GM21515 (cell line): ENCODE results near the gene KLK15.
A peak's percentile ranks its signal among the peaks of the same experiment; 100 is the strongest.
"Not testable (repeated sequence)": the region's sequence is repeated elsewhere in the genome, so short reads cannot be mapped to it uniquely, and the experiment has no call there.

Experiments
- ATAC-seq: cut with Tn5 transposase; IDR thresholded peaks from one replicate; pipeline ENCODE4 v1.9.1; 2021; ENCODE audit not compliant: unreplicated experiment

KLK15 gene

DNA sequence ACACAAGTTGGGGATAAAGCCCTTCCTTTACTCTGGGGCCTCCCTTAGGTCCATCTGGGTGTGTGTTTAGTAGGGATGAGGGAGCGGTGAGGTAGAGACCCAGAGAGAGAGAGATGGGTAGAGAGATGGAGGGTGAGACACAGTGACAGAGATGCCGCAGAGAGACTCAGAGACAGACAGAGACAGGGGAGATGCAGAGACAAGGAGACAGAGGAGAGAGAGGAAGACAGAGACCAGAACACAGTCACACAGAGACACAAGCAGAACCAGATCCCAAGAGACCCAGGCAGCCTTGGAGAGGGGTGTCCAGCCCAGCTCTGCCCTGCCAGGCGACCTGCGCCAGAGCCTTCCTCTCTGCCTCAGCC is 12.1 kb downstream of the KLK15 start:
- ATAC-seq: no peak

- no peak for ATAC-seq
These were observed 12.7 kb downstream of the KLK15 start for GRCh38 chr19:50820549-50821247.

DNA sequence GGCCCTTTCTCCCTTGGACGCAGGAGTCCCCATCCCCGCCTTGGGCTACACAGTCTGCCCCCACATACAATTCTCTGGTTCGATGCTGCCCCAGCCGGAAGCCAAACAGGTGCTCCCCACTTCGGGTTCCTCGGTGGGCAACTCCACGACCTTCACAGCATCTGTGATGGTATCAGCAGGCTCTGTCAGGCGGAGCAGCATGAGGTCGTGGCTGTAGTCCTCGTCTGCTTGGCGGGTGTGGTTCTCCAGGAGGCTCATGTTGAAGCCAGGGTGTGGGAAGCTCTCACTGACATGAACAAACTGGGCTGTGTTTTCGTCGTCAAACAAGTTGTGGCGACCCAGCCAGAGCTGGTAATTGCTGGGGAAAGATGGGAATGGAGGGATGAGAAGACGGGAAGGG is 13.3 kb downstream of the KLK15 start:
- no peak for ATAC-seq

DNA sequence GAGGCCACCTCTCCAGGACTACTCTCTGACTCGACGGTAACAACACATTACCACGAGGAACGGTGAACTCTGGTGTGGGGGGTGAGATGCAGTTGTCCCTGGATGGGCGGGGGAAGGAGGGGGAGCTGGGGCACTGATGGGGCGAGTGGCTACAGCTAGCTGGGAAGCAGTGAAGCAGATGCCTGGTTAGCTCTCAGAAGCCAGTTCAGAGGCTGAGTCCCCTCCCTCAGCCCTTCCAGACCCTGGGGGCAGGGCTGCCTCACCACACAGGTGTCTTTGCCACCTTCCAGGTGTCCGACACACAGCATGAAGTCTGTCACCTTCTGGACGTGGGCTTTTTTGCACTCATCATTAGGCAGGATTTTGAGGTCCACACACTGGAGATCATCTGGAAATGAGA is 13.7 kb downstream of the KLK15 start:
- ATAC-seq: no peak

DNA sequence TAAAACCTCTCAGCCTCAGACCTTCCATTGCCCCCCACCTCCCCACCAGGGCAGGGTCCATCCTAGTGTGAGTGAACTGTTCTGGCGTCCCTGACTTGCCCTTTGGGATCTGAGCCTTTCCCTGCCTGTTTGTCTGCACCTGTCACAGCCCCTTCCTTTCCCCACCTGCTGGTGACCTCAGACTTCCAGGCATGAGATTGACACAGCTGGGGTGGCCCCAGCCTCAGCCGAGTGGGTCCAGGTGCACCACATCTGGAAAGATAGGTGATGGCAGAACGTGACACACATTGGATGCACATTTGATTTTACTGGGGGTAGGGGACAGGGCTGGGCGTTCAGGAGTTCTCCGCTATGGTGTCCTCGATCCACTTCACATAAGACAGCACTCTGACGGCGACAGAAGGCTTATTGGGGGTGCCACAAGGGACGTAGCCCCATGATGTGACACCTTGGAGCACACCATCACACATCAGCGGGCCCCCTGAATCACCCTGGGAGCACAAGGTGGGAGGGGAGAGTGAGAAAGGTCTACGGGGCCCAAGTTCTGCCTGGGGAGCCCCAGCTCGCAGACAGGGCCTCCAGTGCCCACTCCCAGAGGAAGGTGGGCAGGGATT is 14.4 kb downstream of the KLK15 start:
- no peak for ATAC-seq

- peak; percentile 53 for ATAC-seq
These were observed 15.2 kb downstream of the KLK15 start for GRCh38 chr19:50817941-50818858.

GRCh38 chr19:50815439-50815838 is 17.9 kb downstream of the KLK15 start:
- no peak for ATAC-seq

GRCh38 chr19:50814883-50815282 is 18.5 kb downstream of the KLK15 start:
- no peak for ATAC-seq

- ATAC-seq: no peak
These were observed 20.9 kb downstream of the KLK15 start for GRCh38 chr19:50812474-50812873.

- ATAC-seq: not testable (repeated sequence)
These were observed 21.6 kb downstream of the KLK15 start for GRCh38 chr19:50811622-50812238.

DNA sequence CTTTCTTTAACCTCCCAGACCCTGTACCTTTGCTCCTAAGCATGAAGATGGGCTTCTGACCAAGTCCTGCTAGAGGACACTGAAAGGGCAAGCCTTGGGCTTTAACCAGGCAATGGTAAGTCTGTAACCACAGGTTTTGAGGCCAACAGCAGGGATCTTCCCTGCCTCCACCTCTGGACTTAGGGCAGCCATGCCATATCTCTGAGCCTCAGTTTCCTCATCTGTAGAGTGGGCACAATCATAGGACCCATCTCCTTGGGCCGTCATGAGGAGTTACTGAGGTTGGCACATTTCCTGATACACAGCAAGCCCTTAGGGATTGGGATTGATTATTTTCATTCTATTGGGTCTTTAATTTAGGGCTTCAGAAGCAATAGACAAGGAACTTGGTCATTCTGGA is 24.5 kb downstream of the KLK15 start:
- no peak for ATAC-seq

DNA sequence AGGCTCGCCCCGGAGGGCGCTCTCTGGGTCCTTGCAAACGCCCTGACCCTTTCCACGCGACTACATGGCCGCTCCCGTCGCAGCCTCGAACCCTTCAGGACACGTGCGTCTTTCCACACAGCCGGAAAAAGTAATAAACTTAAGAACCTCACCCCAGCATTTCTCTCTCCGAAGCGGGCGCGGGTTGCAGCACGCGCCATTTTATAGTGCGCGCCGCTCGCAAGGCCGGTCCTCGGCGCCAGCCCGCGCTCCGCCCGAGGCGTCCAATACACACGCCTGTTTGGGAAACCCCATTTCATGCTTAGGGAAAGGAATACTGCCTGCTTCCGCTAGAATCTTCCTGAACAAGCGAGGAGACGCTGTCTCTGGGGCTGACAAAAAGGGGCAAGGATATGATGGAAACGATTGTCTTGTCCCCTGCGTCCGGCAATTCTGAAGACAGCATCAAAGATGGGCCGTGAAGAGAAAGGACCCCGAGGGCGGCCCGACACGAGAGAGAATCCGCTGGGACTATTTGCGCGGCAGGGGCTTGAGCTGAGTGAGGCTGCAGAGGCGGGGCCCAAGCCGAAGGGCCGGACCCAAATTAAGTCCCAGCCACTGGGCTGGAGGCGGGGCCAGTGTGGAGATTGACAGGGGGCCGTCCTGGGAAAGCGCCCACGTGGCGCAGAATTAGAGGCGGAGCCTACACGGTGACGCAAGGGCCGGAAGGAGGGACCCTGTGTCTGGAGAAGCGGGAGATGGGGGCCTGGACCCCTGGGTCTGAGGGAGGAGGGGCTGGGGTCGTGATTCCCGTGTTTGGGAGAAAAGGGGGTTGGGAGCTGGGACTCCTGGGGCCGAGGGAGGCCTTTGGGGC is 28.7 kb downstream of the KLK15 start:
- ATAC-seq: peak; percentile 86

DNA sequence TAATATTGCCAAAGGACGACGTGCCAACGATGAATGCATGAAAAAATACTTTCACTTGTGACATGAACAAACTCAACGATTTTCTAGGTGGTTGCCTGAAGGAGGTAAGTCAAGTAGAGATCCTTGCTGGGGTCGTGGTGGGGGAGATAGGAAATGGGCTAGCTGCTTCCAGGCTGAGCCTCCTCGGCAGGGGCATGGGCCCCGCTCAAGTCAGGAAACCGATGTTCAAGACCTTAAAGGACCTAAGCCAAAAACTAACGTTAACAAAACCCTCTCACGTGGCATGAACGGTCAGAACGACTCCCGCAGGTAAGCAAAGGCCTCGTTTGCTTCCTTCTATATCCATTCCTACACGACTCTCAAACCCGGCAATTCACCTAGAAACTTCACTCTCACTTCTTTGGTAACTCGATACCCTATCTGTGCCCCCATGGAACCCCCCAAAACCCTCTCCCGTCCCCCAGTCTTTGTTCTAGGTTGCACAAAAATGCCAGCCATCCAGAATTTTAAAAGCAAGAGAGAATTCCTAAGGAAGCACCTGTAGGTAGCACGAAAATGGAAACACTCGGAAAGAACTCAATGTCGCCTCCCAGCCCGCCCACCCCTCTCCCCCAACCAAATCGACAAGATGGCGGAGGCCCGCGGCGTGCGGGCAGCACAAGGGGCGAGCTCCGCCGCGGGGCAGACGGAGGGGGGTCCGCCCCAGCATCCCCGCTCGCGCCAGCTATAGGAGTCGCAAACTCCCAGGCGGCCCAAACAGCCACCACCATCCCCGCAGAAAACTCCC is 29.5 kb downstream of the KLK15 start:
- no peak for ATAC-seq

DNA sequence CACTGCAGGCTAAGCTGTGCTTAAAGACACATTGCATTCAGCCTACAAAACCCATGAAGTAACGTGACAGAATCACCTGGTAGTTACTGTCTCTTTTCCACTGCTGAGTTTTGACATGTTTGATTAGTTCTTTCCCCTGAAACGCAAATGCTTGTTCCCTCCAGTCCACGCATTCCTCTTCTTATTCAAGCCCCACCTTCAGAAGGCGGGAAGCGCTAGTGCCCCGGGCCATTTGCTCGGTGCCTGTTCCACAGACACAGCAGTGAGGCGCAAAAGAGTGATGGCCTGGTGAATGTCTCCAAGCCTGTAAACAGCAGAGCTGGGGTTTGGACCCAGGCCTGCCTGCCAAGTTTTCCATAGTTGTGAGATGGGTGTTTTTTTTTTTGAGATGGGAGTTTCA is 32.3 kb downstream of the KLK15 start:
- no peak for ATAC-seq

- no peak for ATAC-seq
These were observed 33.9 kb downstream of the KLK15 start for GRCh38 chr19:50799547-50799851.

DNA sequence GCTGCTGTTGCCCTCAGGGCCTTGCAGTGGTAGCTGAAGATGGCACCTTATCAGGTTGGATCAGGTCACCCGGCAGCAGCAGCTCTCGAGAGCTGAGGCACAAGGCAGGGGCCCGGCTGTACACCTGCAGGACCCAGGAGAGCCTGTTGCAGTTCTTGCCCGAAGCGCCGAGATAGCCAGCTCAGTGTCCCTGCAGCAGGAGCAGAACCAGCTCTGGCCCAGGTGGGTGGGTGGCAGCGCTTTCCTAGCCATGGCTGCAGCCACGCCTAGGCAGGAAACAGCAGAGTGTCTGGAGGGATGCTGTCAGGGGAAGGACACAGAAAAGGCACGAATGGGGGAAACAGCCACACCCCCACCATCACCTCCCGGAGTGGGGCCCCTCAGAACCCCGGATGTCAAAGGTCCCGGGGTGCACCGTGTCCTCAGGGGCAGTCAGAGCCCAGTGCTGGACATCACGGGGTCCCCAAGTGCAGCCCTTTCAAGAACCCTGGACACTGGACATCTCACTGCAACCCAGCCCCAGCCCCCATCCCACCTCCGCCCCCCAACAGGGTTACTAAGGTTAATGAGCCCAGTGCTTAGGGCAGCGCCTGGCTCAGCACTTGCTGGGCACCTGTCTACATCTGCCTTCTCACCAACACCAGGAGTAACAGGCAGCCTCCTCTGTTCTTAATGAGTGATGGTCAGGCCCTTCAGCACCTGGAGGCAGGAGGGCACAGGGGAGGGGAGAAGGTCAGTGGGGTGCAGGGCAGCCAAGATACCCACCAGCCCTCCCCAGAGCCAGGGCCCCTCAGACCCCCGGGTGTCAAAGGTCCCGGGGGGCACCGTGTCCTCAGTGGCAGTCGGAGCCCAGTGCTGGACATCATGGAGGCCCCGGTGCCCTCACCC is 34.5 kb downstream of the KLK15 start:
- no peak for ATAC-seq

DNA sequence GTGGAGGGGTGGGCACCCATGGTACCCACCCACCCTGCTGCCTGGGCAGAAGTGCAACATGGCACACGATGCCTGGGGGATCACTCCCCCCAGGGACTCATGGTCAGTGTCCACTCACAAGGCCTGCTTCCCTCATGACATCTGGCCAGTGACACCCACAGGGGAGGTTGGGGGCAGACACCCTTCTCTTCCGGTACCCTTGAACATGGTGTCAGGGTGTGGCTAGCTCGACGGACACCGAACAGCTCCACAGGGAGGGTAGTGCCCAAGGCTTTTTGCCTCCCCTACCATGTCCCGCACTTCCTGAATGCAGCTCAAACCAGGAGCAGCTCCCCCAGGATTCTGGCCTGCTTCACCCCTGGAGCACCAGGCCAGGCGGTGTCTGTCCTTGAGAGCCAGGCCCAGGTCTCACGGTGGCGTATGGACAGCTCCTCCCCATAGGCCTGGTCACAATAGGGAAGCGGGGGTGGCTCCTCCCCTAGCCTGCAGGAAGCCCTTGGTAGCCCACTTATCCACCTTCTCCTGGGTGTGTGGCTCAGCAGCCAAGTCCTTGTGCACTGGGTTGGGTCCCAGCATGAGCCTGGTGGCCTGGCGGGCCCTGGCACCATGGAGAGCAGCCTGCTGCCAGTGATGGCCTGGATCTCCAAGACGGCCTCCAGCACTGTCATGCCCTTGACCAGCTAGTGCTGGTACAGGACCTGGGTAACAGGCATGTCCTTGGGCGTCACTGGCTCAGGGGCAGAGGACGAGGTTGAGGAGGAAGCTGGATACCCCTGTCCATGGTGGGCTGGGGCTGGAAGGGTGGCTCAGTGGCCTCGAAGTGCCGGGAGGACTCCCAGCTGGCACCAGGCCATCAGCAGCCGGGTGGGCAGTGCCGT is 35.4 kb downstream of the KLK15 start:
- ATAC-seq: no peak

DNA sequence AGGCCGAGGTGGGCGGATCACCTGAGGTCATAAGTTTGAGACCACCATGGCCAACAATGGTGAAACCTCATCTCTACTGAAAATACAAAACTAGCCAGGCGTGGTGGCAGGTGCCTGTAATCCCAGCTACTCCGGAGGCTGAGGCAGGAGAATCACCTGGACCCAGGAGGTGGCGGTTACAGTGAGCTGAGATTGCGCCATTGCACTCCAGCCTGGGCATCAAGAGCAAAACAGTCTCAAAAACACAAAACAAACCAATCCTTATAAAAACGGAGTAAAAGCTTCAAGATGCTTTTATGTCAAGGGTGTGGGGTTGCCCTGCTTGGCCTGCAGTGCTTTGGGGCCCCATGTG is 36.0 kb downstream of the KLK15 start:
- no peak for ATAC-seq
